ENCODE measurements around the gene TRMT10C. TPM values are rescaled to one million over a fixed set of nuclear protein-coding genes. Genes with fewer than 3 reads are reported as not detected.

Gene TRMT10C
- total RNA-seq, 1 experiment from 2014 or later: 32.5 TPM

DNA sequence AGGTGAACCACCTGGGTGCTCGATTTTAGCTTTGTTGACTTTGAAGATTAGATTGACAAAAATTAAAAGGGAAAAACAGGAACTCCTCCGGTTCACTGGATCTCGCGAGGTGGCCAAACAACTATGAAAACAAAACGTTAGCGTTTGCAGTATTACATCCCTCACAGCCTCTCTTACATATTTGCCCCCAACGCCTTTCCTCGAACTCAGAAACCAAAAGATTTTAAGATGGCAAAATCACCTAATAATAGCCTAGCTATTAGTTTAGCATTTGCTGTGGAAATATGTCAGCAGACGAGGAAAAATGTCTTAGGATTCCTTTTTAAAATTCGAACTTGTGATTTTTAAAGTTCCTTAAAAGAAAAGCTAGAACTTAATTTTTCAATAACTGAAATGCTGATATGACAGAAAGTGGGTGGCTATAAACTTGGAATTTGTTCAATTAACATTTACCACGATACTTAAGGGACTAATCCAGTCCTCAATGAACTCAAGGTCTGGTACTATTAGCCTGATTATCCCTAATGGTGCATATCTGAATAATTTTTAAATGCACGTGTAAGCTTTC lies 48.2 kb upstream of the TRMT10C start:
- H3K4me3 Mint-ChIP-seq (ENCODE audit: unreplicated experiment): peak overlapping the region; percentile 94
- CTCF ChIA-PET: interaction anchor here (0.6 kb wide), 1 partner anchor 1046 kb away, joined by 4 read pairs; no protein-coding TSS in a partner anchor
- H3K27ac Mint-ChIP-seq (ENCODE audit: low read depth, unreplicated experiment): peak overlapping the region; percentile 94

DNA sequence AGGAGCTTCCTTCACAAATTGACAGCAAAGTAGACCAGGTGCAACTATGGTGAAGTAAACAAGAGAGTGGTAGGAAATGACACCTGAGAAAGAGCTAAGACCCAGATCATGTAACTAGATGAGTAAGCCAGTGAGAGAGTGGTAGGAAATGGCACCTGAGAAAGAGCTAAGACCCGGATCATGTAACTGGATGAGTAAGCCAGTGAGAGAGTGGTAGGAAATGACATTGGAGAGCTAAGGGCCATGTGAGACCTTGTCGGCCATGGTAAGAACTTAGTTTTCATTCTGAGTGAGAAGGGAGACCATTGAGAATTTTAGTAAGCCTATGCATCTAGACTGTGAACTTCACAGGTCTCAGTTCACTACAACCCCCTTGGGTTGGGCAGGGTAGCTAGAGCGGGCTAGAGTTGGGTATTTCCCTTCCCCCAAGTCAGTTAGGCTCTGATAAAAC lies 43.2 kb upstream of the TRMT10C start:
- H3K4me3 Mint-ChIP-seq (ENCODE audit: unreplicated experiment): no peak overlapping the region
- ChIA-PET CTCF (no interaction called here), POLR2A (interaction anchor here (0.6 to 1.6 kb wide), 6 partner anchors 9 to 808 kb away, joined by 3 to 10 read pairs (median 4); partner anchors contain the start of gene TRMT10C)
- intact Hi-C loops (cut with micrococcal nuclease): no loop called here
- DNase-seq (ENCODE audit: unreplicated experiment): peak; percentile 59
- no peaks in the 10 kb centered on the region for H3K36me3 Mint-ChIP-seq (ENCODE audit: insufficient read depth, unreplicated experiment)
- no TSS peak for BruUV-seq (replicated peaks)
- H3K27me3 Mint-ChIP-seq (ENCODE audit: insufficient read depth, unreplicated experiment): no peaks in the 10 kb centered on the region
- no peaks in the 10 kb centered on the region for H3K9me3 Mint-ChIP-seq (ENCODE audit: unreplicated experiment)
- H3K27ac Mint-ChIP-seq (ENCODE audit: low read depth, unreplicated experiment): no peak overlapping the region
- H3K4me1 Mint-ChIP-seq (ENCODE audit: insufficient read depth, unreplicated experiment): peaks cover 10% of the 10 kb centered on the region
- TF ChIP-seq, protein P1, sequence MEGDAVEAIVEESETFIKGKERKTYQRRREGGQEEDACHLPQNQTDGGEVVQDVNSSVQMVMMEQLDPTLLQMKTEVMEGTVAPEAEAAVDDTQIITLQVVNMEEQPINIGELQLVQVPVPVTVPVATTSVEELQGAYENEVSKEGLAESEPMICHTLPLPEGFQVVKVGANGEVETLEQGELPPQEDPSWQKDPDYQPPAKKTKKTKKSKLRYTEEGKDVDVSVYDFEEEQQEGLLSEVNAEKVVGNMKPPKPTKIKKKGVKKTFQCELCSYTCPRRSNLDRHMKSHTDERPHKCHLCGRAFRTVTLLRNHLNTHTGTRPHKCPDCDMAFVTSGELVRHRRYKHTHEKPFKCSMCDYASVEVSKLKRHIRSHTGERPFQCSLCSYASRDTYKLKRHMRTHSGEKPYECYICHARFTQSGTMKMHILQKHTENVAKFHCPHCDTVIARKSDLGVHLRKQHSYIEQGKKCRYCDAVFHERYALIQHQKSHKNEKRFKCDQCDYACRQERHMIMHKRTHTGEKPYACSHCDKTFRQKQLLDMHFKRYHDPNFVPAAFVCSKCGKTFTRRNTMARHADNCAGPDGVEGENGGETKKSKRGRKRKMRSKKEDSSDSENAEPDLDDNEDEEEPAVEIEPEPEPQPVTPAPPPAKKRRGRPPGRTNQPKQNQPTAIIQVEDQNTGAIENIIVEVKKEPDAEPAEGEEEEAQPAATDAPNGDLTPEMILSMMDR (IDR thresholded peaks at IDR 0.05; ENCODE audit: unreplicated experiment): no peak

More for the DNA sequence above, 48.2 kb upstream of the TRMT10C start:
- Mint-ChIP-seq H3K4me1 (ENCODE audit: insufficient read depth, unreplicated experiment) (peaks cover 15% of the 10 kb centered on the region), H3K9me3 (ENCODE audit: unreplicated experiment) (no peaks in the 10 kb centered on the region), H3K36me3 (ENCODE audit: insufficient read depth, unreplicated experiment) (peaks cover 6% of the 10 kb centered on the region), H3K27me3 (ENCODE audit: insufficient read depth, unreplicated experiment) (no peaks in the 10 kb centered on the region)
- no peak for DNase-seq (ENCODE audit: unreplicated experiment)
- POLR2A ChIA-PET: interaction anchor here (0.6 to 4.8 kb wide), 9 partner anchors 28 to 172 kb away, joined by 3 to 64 read pairs (median 4); partner anchors contain the start of genes PCNP, RPL24 and TRMT10C
- TSS peak; percentile 95 for BruUV-seq (replicated peaks)
- TF ChIP-seq, protein P1 (IDR thresholded peaks at IDR 0.05; ENCODE audit: unreplicated experiment): no peak
- intact Hi-C loops (cut with micrococcal nuclease): loop anchor here (2.0 kb wide), 2 partner anchors 47 to 59 kb away; partner anchors contain the start of gene TRMT10C

GRCh38 chr3:101519685-101520365 lies 41.8 kb upstream of the TRMT10C start:
- Mint-ChIP-seq H3K27me3 (ENCODE audit: insufficient read depth, unreplicated experiment) (no peaks in the 10 kb centered on the region), H3K9me3 (ENCODE audit: unreplicated experiment) (no peaks in the 10 kb centered on the region), H3K4me3 (ENCODE audit: unreplicated experiment) (no peak overlapping the region), H3K36me3 (ENCODE audit: insufficient read depth, unreplicated experiment) (no peaks in the 10 kb centered on the region), H3K27ac (ENCODE audit: low read depth, unreplicated experiment) (no peak overlapping the region), H3K4me1 (ENCODE audit: insufficient read depth, unreplicated experiment) (peaks cover 10% of the 10 kb centered on the region)
- no TSS peak for BruUV-seq (replicated peaks)
- DNase-seq (ENCODE audit: unreplicated experiment): peak; percentile 34
- ChIA-PET CTCF (interaction anchor here (0.6 to 1.4 kb wide), 4 partner anchors 16 to 324 kb away, joined by 3 to 5 read pairs (median 3); no protein-coding TSS in a partner anchor), POLR2A (interaction anchor here (0.6 to 0.7 kb wide), 2 partner anchors 42 to 1394 kb away, joined by 3 to 4 read pairs; partner anchors contain the start of gene TRMT10C)
- intact Hi-C loops (cut with micrococcal nuclease): no loop called here
- TF ChIP-seq, protein P1 (IDR thresholded peaks at IDR 0.05; ENCODE audit: unreplicated experiment): no peak

DNA sequence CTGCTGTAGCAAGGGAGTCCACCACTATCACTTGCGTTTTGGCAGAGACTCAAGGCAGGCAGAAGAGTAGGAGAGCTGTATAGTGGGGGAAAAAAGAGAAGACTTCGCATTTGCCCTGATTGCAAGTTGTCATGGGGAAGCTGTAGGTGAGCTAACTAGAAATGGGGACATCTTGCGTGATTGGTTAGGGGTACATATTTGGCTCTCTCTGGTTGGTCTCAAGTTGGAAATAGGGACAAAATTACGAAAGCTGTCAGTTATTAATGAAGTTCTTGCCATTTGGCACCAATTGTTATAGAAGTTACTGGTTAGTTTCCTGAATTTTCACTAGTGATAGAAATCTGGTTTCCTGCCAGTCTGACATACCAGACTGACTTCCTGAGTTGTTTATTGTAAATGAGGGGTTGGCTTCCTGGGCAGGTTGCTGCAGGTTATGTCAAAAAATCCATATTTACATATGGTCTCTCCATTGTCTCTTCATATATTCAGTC lies 40.4 kb upstream of the TRMT10C start:
- Mint-ChIP-seq H3K27me3 (ENCODE audit: insufficient read depth, unreplicated experiment) (no peaks in the 10 kb centered on the region), H3K27ac (ENCODE audit: low read depth, unreplicated experiment) (no peak overlapping the region), H3K9me3 (ENCODE audit: unreplicated experiment) (no peaks in the 10 kb centered on the region), H3K4me1 (ENCODE audit: insufficient read depth, unreplicated experiment) (peaks cover 10% of the 10 kb centered on the region), H3K36me3 (ENCODE audit: insufficient read depth, unreplicated experiment) (no peaks in the 10 kb centered on the region), H3K4me3 (ENCODE audit: unreplicated experiment) (no peak overlapping the region)
- intact Hi-C loops (cut with micrococcal nuclease): no loop called here
- BruUV-seq (replicated peaks): no TSS peak
- TF ChIP-seq, protein P1 (IDR thresholded peaks at IDR 0.05; ENCODE audit: unreplicated experiment): no peak
- POLR2A ChIA-PET: no interaction called here
- DNase-seq (ENCODE audit: unreplicated experiment): peak; percentile 11
- CTCF ChIA-PET: interaction anchor here (1.4 kb wide), 1 partner anchor 14 kb away, joined by 5 read pairs; no protein-coding TSS in a partner anchor

Measured in MCF 10A (cell line).